HFFc6 (cell line): ENCODE data around the gene SAMHD1. TPM values are rescaled to one million over a fixed set of nuclear protein-coding genes. Genes with fewer than 3 reads are reported as not detected.

Experiments used
- DNase-seq: peaks from one replicate; pipeline ENCODE4 v3.0.0-alpha.2; 2018
- H3K27ac Mint-ChIP-seq: 2 replicates; pipeline ENCODE4 v1.8.0; 2020; ENCODE audit warnings: mild to moderate bottlenecking, mixed read lengths
- H3K27me3 Mint-ChIP-seq: 2 replicates; pipeline ENCODE4 v1.8.0; 2021; ENCODE audit warnings: mild to moderate bottlenecking, moderate library complexity, mixed read lengths; ENCODE audit not compliant: insufficient read depth
- H3K36me3 Mint-ChIP-seq: 2 replicates; pipeline ENCODE4 v1.8.0; 2021; ENCODE audit warnings: low read depth, mixed read lengths
- H3K4me1 Mint-ChIP-seq: 2 replicates; pipeline ENCODE4 v1.8.0; 2020; ENCODE audit warnings: low read depth, mixed read lengths
- H3K4me3 Mint-ChIP-seq: 2 replicates; pipeline ENCODE4 v1.8.0; 2020; ENCODE audit warnings: mild to moderate bottlenecking, moderate library complexity, mixed read lengths
- H3K9me3 Mint-ChIP-seq: 2 replicates; pipeline ENCODE4 v1.8.0; 2020; ENCODE audit warnings: mild to moderate bottlenecking, mixed read lengths
- CTCF ChIP-seq: fragments of 200-600 bp; sonication (generic); IDR thresholded peaks from 2 replicates; pipeline ENCODE4 v1.5.0; 2021; ENCODE audit warnings: antibody characterized with exemption, mild to moderate bottlenecking
- total RNA-seq, 6 experiments: library from RNA; stranded (reverse); fragmentation: NEBNext Ultra II Directional; extraction: Animal tissue kit (Norgen Biotek cat#: 25700); gene quantifications; 2 replicates in 1 of 6; 3 replicates in 5 of 6; pipeline ENCODE4 v1.2.3, GENCODE V29; 2021

The SAMHD1 gene
- total RNA-seq, 6 experiments from 2014 or later, result 19.4 to 31.3 (median 23.8) TPM

- peak; percentile 49 for DNase-seq
- H3K9me3 Mint-ChIP-seq, result no peaks in the 10 kb centered on the region
- no peak for TF ChIP-seq CTCF
- no peaks in the 10 kb centered on the region for H3K36me3 Mint-ChIP-seq
- peaks cover 1% of the 10 kb centered on the region for H3K27me3 Mint-ChIP-seq
- H3K4me3 Mint-ChIP-seq, result no peak overlapping the region
- peaks cover 11% of the 10 kb centered on the region for H3K4me1 Mint-ChIP-seq
- H3K27ac Mint-ChIP-seq, result peak overlapping the region; percentile 2
Measured at GRCh38 chr20:36866681-36867495, 84.6 kb downstream of the SAMHD1 start.

DNA sequence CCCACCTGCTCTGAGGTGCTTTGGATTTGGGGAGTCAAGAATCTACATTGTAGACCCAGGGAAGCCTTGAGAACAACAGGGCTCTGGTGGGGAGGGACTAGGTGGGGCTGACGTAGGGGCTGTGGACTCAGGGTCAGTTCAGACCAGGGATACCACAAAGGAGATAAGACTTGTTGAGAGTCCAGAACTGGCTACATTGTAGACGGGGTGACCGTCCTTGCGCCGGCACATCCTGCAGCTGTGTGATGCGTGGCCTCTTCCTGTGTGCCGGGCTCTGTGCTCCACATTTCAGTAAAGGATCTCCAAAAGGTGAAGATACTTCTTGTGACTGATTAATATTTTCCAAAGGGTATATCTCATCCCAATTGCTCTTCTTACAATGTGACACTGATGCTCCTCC, 85.3 kb downstream of the SAMHD1 start:
- DNase-seq, result no peak
- H3K36me3 Mint-ChIP-seq, result peaks cover 4% of the 10 kb centered on the region; the same call in 1 of the 2 replicates
- TF ChIP-seq CTCF, result no peak
- peaks cover 16% of the 10 kb centered on the region for H3K4me1 Mint-ChIP-seq
- H3K27ac Mint-ChIP-seq, result peak overlapping the region; percentile 2; the same call in 1 of the 2 replicates
- H3K4me3 Mint-ChIP-seq, result no peak overlapping the region
- peaks cover 1% of the 10 kb centered on the region for H3K27me3 Mint-ChIP-seq
- no peaks in the 10 kb centered on the region for H3K9me3 Mint-ChIP-seq

GRCh38 chr20:36865861-36866149, 85.7 kb downstream of the SAMHD1 start:
- H3K27ac Mint-ChIP-seq, result no peak overlapping the region; the same call in 1 of the 2 replicates
- no peak overlapping the region for H3K4me3 Mint-ChIP-seq
- peaks cover 7% of the 10 kb centered on the region for H3K36me3 Mint-ChIP-seq
- H3K27me3 Mint-ChIP-seq, result peaks cover 1% of the 10 kb centered on the region
- peaks cover 20% of the 10 kb centered on the region for H3K4me1 Mint-ChIP-seq
- no peak for TF ChIP-seq CTCF
- no peak for DNase-seq
- no peaks in the 10 kb centered on the region for H3K9me3 Mint-ChIP-seq

DNA sequence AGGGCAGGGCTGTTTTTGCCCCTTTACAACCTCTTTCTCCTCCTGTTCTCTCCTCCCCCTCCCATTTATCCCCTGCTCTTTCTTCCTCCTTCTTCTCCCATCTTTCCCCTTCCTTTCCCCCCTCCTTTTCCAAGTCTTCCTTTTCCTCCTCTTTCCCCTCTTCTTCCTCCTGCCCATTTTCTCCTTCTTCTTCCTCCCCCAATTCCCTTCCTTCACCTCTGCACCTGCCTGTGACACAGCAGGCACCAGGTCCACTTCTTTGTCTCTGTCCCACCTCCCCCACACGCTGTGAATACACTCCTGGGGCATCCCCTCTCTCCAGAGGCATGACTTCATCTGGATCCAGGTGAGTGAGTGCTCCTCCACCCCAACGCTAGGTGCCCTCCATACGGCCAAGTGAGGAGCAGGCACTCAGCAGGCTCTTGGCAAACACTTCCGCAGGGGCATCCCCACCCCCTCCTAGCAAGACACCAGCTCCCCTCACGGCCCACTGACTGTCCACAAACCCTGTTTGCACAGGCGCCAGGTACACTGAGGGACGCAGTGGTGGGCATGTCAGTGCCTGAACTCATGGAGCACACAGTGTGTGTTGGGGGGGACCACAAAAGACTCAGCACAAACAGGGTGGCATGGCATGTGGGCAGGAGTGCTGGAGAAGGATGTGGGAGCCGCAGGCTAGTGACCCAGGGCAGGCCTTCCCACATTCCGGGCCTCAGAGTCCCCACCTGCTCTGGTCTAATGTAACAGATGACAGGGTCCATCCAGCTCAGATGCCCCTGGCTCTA, 86.2 kb downstream of the SAMHD1 start:
- no peak for TF ChIP-seq CTCF
- H3K27ac Mint-ChIP-seq, result no peak overlapping the region

GRCh38 chr20:36862857-36863668, 88.4 kb downstream of the SAMHD1 start:
- DNase-seq, result no peak
- TF ChIP-seq CTCF, result no peak
- Mint-ChIP-seq H3K9me3 (no peaks in the 10 kb centered on the region), H3K27me3 (peaks cover 2% of the 10 kb centered on the region; the same call in 1 of the 2 replicates), H3K36me3 (peaks cover 12% of the 10 kb centered on the region), H3K4me3 (no peak overlapping the region; the same call in 1 of the 2 replicates), H3K4me1 (peaks cover 47% of the 10 kb centered on the region), H3K27ac (no peak overlapping the region)

More for the DNA sequence above, 86.2 kb downstream of the SAMHD1 start:
- no peak for DNase-seq
- peak overlapping the region; percentile 80 for H3K4me3 Mint-ChIP-seq
- H3K9me3 Mint-ChIP-seq, result no peaks in the 10 kb centered on the region
- peaks cover 25% of the 10 kb centered on the region for H3K4me1 Mint-ChIP-seq
- H3K36me3 Mint-ChIP-seq, result peaks cover 12% of the 10 kb centered on the region
- peaks cover 1% of the 10 kb centered on the region for H3K27me3 Mint-ChIP-seq
